LNCAP (cell line): Measurements from ENCODE around the gene TAS1R3.

Experiments used
- TF ChIP-seq, protein P1 (sequence below): fragments of 450-650 bp; IDR thresholded peaks from 2 replicates; pipeline ENCODE4 v1.5.1; 2017; ENCODE audit warnings: mild to moderate bottlenecking

Gene TAS1R3

DNA sequence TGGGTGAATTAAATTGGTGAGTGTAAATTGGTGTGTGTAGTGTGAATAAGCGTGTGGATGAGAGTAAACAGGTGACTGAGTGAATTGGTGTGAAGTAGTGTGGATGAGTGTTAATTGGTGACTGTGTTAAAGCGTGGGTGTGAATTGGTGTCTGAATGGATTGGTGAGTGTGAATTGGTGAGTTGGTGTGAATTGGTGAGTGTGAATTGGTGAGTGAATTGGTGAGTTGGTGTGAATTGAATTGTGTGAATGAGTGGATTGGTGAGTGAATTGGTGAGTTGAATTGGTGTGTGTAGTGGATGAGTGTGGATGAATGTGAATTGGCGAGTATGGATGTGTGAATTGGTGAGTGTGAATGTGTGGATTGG, 35.6 kb downstream of the TAS1R3 start:
- TF ChIP-seq, protein P1, sequence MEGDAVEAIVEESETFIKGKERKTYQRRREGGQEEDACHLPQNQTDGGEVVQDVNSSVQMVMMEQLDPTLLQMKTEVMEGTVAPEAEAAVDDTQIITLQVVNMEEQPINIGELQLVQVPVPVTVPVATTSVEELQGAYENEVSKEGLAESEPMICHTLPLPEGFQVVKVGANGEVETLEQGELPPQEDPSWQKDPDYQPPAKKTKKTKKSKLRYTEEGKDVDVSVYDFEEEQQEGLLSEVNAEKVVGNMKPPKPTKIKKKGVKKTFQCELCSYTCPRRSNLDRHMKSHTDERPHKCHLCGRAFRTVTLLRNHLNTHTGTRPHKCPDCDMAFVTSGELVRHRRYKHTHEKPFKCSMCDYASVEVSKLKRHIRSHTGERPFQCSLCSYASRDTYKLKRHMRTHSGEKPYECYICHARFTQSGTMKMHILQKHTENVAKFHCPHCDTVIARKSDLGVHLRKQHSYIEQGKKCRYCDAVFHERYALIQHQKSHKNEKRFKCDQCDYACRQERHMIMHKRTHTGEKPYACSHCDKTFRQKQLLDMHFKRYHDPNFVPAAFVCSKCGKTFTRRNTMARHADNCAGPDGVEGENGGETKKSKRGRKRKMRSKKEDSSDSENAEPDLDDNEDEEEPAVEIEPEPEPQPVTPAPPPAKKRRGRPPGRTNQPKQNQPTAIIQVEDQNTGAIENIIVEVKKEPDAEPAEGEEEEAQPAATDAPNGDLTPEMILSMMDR: no peak

DNA sequence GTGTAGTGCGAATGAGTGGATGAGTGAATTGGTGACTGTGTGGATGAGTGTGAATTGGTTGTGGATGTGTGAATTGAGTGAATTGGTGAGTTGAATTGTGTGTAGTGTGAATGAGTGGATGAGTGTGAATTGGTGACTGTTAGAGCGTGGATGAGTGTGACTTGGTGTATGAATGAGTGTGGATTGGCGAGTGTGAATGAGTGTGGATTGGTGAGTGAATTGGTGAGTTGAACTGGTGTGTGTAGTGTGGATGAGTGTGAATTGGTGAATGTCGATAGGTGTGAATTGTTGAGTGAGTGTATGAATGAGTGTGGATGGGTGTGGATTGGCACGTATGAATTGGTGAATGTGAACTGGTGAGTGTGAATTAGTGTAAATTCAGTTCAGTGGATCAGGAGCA, 36.2 kb downstream of the TAS1R3 start:
- TF ChIP-seq, protein P1: no peak

DNA sequence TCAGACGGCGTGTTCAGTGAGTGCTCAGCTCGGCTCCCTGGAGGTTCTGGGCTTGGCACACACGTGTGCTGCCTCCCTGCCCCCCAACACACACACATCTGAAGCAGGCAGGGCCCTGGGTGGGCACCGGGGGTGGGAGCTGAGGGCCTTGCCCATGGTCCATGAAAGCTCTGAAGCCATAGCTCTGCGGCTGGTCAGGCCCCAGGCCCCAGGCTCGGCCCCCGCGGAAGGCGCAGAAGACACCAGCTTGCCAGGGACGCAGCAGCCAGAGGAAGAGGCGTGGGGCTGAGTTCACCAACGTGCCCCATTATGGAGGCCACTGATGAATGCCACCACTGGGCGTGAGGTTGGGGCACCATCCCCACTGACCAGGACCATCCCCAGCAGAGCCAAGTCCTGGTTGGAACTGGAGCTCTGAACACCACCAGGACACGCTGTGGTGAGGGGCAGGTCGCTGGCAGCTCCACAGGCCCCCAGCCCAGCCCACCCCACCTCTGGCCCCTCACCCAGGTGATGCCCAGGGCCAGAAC, 39.8 kb downstream of the TAS1R3 start:
- TF ChIP-seq, protein P1: no peak

DNA sequence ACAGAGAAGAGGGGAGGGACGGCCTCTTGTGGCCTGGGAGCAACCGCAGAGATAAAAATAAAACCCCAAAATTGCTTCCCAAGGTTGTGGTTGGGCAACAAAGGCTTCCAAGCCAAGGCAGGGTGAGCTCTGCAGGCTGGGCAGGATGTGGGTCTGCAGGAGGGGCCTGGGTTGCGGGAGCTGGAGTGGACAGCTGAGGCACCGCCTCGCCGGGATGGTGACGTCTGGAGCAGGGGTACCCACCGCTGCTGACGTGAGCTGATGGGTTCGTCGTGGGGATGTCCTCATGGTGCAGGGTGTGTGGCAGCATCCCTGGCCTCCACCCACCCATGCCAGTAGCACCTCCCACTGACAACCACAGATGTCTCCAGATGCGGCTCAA, 40.3 kb downstream of the TAS1R3 start:
- TF ChIP-seq, protein P1: no peak

DNA sequence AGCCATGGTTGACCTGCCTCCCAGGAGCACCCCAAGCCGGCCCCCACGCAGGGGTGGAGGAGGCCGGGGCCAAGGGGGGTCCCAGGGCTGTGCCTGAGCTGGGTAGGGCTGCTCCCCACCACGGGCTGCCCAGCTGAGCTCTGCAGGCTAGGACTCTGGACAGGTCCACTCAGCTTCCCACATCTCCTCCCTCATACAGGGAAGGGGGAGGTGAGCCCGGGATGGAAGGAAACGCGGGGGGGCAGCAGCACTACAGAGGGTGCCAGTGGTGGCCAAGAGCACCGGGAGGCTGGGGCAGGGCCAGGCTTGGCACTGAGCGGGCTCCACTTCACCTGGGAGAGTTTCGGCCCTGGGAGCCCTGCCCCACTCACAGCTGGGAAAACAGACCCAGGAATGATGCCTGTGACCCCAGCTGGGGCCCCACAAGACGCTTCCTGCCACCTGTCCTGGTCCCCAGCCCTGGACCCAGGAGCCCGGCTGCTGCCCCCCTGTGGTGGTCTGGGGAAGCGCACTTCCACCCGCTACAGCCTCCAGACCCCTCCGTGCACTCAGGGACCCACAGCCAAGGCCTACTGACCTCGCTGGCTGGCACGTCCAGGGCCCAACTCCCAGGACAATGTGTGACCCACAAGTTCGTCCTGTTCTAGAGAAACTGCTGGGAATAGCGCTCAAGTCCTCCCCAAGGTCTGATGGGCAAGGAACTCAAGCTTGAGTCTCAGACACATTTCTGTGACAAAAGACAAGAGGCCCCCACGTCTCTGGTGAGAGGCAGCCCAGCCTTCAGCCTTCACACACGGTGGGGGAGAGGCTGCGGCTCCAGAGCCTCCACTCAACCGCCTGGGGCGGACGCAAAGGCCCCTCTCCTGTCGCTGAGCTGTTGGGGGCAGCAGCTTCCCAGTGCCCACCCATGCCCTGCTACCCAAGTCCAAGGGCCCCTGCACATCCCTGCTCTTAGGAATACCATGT, 40.9 kb downstream of the TAS1R3 start:
- TF ChIP-seq, protein P1: peak; percentile 96

DNA sequence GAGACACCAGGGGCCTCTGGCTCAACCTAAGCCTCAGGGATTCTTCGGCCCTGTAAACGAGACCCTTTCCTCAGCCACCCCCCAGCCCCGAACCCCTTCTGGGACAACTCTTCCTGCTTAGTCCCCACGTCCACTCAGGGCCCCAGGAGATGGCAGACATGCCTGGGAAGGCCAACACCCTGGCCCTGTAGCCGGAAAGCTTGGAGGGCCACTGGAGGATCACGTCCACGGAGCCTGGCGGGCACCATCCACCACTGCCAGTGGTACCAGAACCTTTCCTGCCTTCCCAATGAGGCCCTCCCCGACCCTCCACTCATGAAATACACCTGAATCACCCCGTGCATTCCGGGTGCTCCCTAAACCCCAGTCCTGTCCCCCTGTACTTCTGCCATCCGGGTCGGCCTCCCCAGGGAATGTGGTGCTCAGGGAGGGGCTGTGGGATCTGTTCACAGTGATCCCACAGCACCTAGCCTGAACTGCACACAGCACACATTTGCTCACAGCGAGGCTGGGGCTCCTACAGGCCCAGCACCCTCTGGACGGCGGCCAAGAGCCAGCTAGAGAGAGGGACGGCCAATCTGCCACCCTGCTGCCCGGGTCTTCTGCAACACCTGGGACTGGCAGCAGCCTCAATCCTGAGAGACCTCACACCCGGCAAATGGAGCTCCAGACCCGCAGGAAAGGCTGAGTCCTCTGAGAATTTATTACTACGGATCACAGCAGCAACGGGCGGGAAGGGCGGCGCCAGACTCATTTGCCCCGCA, 42.2 kb downstream of the TAS1R3 start:
- TF ChIP-seq, protein P1: no peak

DNA sequence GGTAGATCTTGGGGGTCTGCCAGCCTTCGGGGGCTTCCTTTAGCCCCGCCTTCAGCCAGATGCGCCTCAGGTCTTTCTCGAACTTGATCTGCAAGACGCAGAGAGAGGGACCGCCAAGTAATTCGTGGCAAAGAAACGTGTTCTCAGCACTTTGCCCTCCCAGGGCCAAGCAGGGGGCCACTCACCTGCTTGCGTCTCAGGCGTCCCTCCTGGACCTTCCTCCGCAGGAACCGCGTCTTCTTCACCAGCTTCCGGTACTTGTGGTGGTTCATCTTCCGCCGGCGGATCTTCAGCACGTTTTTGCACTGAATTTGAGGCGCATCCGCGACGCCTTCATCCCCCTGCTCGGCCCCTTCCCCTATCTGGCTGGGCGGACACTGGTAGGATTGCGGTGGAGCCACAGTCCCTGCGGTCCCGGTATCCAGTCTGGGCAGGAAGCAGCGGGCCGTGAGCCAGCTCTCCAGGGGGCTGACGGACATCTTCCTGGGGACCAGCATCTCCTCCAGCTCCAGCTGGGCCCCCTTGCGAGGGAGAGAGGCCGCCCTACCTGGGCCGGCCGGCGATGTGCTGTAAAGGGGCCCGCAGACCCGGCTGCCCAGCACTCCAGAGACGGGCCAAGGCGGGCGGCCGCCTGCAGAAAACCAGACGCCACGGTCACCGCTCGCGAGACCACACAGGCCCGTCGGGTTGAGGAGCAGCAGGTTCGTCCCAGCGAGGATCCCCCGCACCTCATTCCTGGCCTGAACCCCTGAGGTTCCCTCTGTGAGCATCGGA, 42.9 kb downstream of the TAS1R3 start:
- TF ChIP-seq, protein P1: no peak
